Right renal pelvis (tissue), 4 donors: ENCODE measurements around the gene FEV. TPM values are rescaled to one million over a fixed set of nuclear protein-coding genes. Genes with fewer than 3 reads are reported as not detected.

Experiments used
- DNase-seq, 4 donors: peaks; one replicate each; pipeline ENCODE4 v3.0.0-alpha.2; 2013; ENCODE audit warnings: low read depth in 4 of 4, low spot score in 3 of 4, missing footprints in 1 of 4
- polyA plus RNA-seq, 4 donors: library from polyadenylated mRNA; unstranded; fragments of 120-200 nt; gene quantifications; one replicate each; pipeline ENCODE4 v1.2.1, GENCODE V29; 2013; ENCODE audit not compliant: insufficient read length in 4 of 4

The FEV gene
- polyA plus RNA-seq, 4 donors, result 0.08 to 0.10 (median 0.08) TPM; not detected in 1

DNA sequence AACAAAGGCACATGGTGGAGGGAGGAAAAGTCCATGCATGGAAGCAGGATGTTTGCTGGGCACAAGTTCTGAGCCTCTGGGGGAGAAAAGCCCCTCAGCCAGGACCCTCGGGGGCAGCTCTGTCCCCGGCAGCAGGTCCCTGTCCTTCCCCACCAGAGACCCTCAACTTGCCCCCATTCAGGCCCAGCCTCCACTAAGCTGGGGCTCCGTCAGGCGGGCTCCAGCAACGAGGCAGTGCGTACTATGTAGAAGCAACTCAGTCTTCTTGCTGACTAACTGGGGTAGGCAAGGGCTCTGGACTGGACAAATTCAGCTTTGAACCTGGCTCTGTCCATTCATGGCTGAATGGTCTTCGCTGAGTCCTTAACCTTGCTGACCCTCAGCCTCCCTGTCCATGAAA is 33.3 kb upstream of the FEV start:
- DNase-seq, result no peak

DNA sequence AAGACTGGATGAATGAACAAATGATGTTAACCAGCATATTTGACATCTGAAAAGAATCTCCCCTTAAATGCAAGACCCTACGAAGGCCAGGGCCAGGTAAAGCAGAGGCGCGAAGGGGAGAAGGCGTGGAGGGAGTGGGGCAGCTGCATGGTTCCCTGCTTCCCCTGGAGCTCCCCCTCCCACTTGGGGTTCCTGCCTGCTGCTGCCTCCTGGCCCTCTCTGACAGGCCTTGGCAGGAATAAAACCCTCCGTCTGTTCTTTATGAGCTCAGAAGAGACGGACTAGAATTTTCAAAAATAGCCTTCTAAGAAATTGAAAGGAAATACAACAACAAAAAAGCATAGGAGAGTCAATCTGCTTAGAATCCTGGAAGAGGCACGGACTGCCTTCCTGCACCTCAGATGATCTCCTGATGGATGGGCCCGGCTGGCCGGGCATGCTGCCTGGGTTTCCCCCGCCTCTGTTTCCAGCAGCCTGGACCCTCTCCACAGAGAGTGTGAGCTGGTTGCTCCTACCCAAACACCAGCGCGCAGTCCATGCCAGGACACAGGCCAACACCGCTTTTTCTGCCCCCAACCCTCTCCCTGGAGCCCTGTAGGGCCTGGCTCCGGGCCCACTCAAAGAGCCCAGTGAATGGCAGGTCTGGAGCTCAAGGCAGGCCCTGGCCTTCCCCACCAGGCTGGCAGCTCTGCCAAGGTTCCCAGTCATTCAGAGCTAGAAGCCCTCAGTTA is 32.4 kb upstream of the FEV start:
- DNase-seq, result no peak

DNA sequence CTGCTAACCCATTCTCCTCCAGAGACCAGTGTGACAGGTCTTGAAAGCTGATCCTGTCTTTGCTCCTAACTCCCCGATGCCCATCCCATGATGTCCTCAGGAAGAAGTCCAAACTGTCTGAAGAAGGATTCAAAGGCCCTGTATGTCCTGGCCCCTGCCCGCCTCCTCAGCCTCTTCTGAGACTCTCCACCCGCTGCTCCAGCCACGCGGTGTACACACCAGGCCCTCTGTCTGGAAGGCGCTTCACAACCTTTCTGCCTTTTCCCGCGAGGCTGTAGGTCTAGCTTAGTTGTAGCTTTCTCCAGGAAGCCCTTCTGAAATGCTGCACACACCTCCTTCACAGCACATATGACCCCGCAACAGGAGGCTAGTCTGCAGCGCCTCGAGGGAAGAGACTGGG is 31.7 kb upstream of the FEV start:
- no peak for DNase-seq

DNA sequence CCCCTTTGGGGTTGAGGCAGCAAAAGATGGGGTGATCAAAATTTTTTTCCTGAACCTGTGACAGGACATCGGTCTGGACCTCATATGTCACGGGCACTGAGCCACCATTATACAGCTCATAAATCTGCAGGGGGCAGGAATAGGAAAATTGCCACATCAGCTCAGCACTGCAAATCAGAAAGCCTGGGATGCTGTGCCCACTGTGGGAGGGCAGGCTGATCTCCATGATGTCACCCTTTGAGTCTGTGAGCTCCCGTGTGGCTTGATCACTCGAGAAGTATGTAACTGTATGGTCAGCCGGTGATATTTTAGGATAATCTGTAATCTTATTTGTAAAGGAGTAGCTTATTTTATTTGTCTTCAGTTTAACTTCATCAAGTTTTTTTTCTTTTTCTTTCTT is 25.9 kb upstream of the FEV start:
- DNase-seq, result no peak

DNA sequence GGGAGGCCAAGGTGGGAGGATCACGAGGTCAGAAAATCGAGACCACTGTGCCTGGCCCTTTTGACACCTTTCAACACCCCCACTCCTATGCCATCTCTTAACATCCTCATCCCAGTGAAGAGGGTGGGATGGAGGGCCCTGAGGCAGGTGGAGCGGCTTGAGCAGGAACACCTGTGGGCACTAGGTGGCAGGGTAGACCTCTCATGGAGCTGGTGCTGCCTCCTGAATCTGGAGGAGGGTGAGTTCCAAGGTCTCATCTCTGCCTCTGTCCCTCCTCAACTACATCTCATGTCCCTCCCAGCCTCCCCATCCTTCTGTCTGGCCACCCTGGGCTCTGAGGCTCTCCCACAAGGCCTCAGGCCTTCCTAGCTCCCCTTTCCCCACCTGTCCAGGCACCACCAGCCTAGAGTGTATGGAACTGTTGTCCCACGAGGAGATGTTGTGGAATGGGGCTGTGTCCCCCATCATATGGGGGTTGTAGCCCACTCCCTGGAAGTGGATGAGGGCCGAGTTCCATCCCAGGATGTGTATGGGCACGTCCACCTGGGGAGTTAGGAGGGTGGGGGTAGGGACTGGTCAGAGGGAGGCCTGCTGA is 25.3 kb upstream of the FEV start:
- no peak for DNase-seq

DNA sequence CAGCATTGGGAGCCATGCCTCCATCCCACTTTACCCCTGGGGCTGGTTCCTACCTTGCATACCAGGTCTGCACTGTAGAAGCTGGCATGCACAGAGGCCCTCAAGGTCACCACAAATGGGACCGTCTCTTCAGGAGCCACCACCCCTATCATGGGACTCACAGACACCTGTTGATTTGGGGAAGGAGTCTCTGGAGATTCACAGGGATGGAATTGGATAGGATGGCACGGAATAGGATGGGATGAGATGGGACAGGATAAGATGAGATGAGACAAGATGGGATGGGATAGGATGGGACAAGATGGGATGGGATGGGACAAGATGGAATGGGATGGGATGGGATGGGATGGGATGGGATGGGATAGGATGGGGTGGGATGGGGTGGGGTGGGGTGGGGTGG is 24.3 kb upstream of the FEV start:
- DNase-seq, result no peak

DNA sequence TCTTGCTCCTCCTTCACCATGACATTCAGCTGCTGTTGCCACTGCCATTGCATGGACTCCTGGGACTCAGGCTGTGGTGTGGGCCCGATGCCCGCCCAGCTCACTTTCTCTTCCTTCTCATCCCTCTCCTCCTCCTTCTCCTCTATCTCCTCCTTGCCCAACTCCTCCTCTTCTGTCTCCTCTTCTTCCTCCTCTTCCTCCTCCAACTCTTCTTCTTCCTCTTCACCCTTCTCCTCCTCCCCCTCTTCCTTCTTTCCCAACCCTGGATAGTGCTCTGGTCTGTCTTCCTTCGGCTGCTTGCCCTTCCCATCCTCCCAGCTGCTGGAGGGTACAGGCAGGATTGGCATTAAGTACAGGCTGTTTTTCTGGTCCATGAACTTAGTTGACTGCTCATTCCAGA is 19.0 kb upstream of the FEV start:
- DNase-seq, result no peak

DNA sequence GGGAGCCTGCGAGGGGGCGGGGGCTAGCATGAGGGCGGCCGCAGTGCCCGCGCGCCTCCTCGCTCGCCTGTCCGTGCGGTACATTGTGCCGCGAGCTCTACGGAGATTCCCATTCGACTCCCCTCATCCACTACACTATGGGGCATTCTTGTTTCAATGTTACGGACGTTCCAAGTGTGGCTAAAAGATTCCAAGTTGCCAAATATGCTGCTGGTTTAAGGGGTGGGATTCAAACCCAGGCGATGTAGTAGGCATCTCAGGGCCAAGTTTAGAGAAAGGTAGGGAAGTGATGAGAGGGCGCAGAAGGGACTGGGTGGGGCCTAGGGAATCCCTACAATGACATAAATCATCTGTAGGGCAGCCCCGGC is 18.3 kb upstream of the FEV start:
- DNase-seq, result no peak

DNA sequence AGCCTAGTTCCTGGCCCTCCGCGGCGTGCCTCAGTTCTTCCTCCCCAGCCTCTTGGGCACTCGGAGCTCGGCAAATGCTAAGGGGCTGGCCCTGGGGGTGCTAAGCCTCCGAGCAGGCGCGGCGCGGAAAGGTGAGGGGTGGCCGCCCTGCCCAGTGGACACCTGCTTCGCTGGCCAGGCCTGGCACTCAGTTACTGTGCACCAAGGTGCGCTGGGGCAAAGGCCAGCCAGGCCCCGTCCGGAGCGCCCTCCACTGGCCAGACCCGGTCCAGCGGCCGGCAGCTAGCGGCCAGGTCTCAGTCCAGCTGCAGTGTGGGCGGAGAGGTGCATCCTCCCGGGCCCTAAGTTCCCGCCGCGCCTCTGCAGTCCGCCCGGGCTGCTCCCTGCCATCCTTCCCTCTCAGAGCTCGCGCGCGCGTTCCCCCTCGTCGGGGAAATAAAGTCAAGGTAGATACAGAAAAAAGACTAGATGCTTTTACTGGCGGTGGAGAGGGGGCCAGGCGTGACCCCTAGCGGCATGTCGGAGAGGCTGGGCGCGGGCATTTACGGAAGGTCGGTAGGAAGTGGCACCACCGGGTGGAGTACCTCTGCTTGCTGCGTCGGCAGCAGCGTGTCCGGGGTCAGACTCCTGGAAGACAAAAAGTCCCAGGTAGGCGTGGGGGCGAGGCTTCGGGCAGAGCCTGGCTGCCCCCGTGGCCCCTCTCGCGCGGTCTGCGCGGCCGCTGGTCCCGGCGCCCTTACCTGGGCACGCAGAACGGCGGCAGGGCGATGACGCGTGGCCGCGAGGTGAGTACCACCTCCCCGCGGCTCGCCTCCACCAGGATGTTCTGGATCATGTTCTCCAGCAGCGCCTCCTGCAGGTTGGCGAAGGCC is 17.6 kb upstream of the FEV start:
- no peak for DNase-seq

DNA sequence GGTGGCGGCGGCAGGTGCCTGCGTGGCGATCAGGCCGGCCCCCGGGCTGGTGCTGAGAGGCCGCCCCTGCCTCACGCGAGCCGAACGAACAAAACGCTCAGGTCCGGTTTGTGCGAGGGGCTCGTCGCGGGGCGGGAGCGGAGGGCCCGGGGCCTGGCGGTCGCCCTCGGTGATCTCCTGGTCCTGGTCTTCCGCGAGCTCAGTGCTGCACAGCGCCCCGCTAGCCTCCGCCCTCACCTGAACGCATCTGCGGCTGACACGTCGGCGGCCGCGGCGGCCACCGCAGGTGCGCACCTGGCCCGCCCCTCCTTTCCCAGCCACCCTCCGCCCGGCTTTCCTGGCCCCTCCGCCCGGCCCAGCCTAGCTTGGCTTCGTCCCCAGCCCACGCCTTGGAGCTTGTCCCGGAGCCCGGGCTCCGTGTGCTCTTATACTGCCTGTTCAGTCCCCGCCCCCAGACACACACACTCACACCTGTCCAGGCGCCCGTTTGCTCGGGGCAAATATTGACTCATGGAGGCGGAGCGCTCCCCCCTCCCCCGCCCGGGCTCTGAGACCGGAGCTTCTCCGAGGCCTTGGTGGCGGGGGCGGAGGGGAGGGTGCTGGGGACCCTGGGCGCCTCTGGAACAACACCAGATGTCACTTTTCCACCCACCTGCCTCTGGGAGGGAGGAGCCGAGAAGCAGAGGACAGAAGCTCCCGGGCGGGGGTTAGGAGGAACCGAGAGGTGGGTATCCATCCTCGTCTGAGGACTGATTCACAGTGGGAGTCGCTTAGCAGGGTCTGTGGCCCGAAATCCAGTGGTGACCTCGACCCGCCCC is 16.8 kb upstream of the FEV start:
- DNase-seq, result no peak

DNA sequence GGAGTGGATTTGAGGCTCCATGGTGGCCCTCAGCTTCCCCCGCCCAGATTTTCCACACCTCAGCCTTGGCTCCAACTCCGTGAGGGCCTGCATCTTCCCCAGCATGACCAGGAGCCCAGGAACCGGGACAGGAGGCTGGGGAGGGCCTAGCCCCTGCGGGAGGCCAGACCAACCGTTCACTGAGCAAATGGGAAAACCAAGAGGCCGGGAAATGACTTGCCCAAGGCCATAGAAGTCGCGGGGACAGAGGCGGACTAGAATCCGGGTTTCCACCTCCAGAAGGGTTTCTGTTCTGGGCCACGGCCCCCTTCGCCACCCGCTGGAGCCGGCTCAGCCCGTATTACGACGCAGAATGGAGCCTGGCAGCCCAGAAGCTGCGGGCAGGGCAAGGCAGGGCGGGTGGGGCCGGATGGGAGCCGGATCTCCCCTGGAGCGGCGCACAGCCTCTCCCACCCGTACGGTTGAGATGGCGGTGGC is 16.2 kb upstream of the FEV start:
- DNase-seq, result no peak

DNA sequence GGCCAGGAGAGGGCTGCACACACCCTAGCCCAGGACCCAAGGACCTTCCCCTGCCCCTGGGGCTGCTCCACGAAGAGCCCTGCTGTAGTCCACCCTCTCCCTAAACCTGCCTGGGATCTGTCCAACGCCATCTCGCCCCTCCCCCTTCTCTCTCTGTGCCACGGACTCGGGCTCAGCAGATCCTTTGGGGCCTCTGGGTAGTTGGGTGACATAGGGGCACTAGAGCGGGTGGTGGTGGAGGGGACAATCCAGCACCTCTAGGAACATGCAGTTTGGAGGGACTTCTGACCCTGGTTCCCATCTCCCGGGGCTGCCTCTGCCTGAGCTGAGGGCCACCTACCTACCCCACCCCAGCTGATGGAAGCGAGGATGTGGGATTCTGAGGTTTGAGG is 15.6 kb upstream of the FEV start:
- no peak for DNase-seq

DNA sequence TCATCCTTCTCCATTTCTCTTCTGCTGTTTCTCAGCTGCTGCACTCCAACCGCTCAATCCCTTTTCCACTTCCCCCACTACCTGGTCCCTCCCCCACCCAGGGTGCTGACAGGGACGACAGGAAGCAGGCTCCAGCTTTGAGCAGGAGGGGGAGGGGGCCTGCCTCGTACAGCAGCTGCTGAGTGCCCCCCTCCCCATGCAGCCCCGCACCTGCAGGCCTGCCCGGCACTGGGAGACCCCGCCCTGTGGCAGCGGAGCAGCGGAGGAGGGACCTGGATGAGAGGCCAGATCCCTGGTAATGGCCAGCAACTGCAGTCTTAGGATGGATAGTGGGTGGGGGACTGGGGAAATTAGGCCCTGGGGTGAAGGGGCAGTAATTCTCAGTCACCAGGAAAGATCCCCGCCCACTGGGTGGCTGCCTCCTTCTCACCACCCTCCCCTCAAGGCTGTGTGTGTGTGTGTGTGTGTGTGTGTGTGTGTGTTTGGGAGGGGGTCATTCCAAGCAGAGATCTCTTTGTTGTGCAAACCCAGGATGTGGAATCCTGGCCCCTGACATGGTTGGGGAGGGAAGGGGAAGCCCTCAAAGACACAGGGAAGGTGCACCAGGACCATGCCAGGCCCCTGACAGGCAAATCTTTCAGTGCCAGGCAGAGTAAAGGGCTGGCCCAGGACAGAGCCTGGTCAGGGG is 15.0 kb upstream of the FEV start:
- DNase-seq, result no peak

DNA sequence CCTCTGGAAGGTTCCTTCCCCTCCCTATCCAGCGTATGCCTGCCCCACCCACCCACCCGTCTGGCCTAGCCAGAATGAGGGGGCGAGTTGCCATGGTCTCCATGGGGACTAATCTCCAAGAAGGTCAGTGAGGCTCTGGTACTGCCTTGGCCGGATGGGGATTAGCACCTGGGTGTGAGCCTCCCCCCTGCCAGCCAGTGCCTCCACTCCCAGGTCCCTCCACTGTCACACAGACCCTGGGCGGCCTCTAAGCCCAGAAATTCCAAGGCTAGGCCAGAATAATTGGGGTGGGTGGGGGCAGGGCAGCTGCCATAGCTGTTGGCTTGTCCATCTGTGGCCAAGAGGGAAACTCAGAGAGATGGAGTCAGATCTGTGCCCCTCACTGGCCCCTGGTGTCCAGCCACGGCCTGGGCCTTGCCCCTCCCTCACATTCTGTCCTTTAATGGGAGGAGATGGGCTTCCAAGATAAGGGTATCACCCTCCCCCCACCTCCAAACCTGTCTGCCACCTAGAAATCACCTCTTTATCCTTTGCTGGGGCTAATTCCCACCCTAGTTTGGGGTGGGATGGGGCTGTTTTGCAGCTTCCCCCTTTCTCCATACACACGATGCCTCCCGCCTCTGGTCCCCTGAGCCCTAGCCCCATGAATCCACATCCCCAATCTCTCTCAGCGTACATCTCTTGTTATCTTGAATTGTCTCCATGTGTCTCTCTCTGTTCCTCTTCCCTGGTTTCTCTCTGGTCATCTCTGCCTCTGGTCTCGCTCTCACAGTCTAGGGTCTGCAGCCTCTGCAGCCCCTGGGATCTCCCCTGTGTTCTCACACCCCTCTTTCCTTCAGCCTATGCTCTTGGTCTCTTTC is 14.3 kb upstream of the FEV start:
- no peak for DNase-seq

DNA sequence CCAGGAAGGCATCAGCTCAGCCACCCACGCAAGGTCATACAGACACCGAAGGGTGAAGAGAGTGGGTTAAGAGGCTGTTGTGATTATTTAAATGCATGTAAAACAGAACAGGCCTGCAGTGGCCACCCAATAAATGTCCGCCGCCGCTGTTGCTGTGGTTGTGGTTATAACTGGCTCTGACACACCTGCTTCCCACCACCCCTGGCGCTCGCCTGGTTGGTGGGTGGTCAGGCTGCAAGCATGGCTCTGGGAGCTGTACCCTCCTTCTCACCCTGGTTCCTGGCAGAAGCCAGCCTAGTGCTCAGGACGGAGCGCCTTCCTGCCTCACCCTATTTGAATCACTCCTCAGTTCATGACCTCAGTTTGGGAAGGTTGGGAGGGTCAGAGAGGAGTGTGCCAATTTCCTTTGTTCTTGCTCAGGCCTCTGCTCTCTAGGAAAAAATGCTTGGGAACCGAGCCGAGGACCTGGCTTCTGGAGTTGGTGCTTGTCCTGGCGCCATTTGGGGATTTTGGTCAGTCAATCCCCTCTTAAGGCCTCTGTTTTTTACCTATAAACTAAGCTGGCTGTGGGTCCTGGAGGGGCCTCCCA is 13.5 kb upstream of the FEV start:
- no peak for DNase-seq

DNA sequence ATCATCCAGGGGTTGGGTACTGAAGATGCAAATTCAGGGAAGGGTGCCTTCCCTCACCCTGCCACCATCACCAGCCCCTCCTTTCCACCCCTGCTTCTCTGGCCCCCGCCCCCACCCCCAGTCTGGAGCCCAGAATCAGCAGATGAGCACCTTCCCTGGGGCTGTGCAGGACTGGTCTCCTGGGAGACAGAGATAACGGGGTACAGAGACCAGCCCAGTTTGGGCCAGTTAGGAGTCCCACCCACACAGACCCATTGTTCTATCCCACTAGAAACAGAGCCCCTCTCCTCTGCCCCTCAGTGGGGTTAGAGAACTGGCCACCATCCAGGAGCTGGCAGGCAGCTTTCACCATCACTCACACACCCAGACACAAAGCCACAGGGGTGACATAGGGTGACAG is 12.7 kb upstream of the FEV start:
- no peak for DNase-seq

DNA sequence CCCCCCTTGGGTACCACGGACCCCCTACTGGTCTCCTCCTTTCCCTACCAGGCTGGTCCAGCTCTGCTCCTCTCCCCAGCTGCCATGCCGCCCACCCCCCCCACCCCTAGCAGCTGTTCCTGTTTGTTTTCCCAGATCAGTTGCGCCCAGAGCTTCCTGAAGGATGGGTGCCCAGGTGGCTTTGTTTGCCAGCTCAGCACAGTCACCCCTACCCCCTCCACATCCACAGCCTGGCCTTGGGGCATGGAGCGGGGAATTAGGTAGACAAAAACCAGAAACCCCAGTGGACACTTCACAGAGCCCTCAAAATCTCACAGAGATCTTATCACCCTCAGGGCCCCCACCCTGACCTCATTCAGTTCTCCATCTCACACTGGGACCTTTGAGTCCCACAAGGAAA is 12.0 kb upstream of the FEV start:
- DNase-seq, result no peak

DNA sequence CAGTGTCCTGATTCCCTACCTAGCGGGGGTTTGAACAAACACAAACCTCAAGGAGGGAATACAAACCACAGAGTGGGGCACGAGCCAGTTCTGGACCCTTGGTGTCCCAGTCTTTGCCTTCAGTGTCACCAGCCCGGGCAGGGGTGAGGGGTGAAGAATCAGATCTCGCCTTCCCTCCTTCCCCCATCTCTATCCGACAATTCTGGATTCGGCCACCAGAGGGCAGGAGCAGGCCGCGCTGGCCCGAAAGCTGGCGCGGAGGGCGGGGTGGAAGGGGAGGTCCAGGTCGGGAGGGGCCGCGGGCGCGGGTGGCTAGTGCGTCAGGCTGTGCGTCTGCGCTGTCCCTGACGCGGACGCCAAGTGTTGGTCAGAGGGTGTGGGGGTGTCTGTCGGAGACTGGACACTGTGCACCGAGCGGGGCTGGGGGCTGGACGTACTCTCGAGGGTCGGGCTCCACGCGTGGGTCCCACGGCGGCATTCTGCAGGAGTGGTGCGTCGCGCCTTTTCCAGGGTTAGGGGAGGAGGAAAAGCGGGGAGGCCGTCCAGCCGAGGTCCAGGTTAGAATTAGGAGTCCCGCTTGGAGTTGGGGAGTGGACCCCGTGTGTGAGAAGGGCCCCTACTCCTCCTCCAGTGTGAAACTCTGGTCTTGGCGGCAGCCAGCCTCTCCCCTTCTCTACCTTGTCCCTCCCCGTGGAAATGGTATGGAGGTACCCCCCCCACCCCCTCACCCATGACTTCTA is 11.2 kb upstream of the FEV start:
- peak in 1 of 4 donors; percentile 62 for DNase-seq
